NCI-H2081 (cell line): ENCODE results near the gene ADAMTS17.
A peak's percentile ranks its signal among the peaks of the same experiment; 100 is the strongest.

ENCODE experiments used
- DNase-seq, 2 experiments: peaks; one replicate each; lab custom pipeline; 2025; lab: John Stamatoyannopoulos, UW

Gene ADAMTS17

DNA sequence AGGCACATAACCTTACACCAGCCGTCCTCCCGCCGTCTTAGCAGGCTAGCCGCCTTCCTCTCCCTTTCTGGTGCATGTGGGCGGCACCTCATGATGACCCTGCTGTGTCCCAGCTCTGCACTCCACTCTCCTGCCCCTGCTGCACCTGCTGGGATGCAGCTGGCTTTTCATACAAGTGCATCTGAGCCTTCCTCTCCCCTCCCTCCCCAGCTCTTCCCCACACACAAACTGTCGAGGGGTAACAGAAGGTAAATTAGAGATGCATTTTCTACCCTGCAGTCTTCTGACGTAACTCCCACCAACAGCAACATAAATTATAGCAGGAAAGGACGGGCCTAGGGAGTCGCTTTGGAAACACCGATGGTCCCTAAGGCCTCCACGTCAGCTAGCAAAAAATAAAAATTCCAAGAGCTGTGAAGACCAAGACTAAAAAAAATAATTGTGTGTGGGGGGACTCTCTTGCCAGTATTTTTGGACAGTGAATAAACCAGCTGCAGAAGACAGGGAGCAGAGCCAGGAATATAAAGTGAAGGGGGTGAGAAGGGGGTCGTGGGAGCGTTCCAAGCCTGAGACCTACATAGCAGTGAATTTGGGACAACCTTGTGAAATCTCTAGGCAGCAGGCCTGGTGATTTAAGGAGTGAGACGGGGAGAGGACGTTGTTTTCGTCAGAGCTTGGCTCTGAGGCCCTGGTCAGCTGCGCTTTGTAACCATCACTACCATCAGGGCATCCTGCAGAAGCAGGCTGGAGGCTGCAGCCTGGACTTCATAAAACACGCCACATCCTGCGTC, 216.2 kb downstream of the ADAMTS17 start:
- DNase-seq, result no peak

DNA sequence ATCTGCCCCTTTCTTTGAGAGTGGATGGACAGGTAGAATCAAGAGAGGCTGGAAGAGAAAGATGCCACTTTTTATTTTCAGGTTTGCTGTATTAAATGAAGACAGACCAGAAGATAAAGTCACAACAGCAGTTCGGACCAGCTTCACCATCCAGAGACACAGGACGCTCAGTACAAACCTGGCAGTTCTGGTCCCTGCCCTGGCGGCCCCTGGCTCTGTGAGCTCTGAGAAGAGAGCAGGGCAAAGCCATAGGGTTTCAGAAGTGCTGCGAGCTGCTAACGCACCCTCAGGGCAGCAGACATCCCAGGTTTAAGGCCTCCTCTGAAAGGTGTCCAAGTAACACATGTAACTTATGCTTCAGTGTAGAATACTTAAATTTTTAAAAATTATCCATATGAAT, 216.8 kb downstream of the ADAMTS17 start:
- DNase-seq, result no peak

GRCh38 chr15:100124361-100124760, 217.4 kb downstream of the ADAMTS17 start:
- no peak for DNase-seq

DNA sequence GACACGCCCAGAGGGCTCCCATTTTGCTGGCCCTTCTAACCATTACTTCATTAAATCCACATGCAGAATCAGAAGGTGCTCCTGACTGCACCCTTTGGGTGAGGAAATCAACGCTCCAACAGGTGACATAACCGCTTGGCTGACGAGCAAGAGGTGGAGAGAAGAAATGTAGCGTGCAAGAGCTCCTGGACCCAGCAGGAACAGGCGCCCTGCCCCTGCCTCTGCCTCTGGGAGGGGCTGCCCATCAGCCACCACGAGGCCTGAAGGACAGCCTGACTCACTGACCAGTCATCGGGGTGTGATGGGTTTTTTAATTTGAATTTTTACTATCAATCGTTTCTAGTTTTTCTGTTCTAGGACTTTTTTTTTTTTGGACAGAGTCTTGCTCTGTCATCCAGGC, 218.2 kb downstream of the ADAMTS17 start:
- DNase-seq, result no peak

GRCh38 chr15:100121285-100121684, 220.5 kb downstream of the ADAMTS17 start:
- DNase-seq, result no peak

- DNase-seq, result no peak
These were observed 221.7 kb downstream of the ADAMTS17 start for GRCh38 chr15:100120111-100120510.

DNA sequence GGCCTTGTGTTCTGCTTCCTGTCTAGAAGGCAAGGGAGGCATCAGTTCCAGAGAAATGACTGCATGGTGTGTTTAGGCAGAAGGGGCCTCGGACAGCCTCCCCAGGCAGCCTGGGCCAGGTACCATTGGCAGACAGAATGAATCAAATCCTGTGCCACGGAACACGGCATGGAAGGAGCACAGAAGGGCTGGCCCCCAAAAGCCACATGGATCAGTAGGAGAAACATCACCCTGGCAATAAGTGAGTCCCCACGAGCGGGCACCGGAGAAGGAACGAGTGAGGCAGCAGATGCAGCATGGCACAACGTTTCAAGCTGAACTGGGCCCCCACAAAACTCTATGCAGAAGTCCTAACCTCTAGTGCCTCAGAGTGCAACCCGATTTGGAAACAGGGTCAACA, 223.2 kb downstream of the ADAMTS17 start:
- DNase-seq, result no peak

DNA sequence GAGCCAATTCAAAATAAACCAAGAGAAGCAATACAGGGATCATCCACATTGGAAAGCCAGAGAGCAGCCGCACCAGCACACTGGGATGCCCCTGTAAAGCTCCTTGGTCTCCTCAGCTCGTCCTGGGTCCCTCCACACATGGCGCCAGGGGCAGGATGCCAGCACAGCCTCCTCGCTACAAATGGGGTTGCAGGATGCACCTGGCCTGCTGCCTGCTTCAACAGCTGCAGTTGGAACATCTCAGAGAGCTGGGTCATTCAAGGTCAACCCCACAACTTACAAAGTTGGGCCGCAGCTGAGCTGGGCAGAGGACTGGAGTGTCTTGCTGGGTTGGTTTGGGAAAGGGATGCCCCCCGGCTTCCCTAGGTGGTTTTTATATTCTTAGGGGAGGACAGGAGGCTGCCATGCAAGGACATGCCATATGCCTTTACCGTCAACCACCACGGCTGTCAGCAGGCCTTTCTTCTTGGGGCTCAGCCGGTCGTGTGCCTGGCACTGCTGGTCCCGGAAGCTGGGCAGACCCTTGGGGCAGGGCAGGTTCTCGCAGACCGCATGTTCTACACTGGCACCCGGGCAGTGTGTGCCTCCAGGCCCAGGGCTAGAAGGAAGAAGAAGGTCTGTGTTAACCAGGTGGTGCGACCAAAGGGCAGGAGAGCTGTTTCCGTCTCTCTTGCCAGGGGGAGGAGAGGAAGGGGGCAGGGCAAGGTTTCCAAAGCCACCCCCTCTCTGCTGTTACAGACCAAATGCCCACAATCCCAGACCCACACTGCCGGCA, 225.2 kb downstream of the ADAMTS17 start:
- DNase-seq, result no peak

GRCh38 chr15:100115711-100116090, 226.1 kb downstream of the ADAMTS17 start:
- DNase-seq, result no peak

GRCh38 chr15:100115066-100115710, 226.6 kb downstream of the ADAMTS17 start:
- DNase-seq, result no peak

- no peak for DNase-seq
These were observed 227.2 kb downstream of the ADAMTS17 start for GRCh38 chr15:100114571-100114970.

- no peak for DNase-seq
These were observed 227.7 kb downstream of the ADAMTS17 start for GRCh38 chr15:100114100-100114499.

DNA sequence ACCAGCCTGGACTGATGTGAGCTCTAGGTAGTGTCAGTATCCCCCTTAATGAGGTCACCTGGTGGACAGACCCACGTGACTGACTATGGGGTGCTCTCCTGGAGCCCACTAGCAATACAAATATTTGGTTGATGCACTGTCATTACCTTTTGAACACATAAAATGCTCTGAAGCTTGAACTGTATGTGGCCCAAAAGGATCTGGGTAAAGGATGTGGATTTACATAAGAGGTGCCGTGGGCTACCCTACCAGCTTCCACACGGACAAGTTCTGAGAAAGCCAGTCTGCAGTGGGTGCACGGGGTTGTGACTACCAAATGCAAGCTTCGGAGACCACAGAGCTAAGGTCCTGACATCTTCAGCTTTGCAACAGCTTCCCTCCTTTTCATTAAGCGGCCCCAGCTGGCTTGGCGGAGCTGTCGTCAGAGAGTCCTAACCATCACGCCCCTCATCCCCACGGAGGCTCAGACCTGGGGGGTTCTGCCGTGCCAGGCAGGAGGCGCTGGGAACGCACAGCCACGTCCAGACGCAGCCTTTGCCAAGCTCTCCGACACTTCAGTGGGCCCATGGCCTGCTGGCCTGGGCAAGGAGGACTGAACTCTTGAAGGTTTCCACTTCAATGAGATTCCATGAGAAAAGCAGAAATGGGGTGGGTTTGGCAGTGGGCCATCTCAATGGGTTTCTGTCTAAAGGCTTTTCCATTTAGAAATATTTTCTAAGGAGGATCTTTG, 228.3 kb downstream of the ADAMTS17 start:
- no peak for DNase-seq

GRCh38 chr15:100112636-100113305, 229.0 kb downstream of the ADAMTS17 start:
- DNase-seq, result no peak

- peak in 1 of 2 experiments; percentile 41 for DNase-seq
These were observed 229.7 kb downstream of the ADAMTS17 start for GRCh38 chr15:100112061-100112420.

GRCh38 chr15:100111125-100112060, 230.4 kb downstream of the ADAMTS17 start:
- DNase-seq, result peak; percentile 16 to 79

GRCh38 chr15:100109486-100110035, 232.2 kb downstream of the ADAMTS17 start:
- DNase-seq, result no peak

DNA sequence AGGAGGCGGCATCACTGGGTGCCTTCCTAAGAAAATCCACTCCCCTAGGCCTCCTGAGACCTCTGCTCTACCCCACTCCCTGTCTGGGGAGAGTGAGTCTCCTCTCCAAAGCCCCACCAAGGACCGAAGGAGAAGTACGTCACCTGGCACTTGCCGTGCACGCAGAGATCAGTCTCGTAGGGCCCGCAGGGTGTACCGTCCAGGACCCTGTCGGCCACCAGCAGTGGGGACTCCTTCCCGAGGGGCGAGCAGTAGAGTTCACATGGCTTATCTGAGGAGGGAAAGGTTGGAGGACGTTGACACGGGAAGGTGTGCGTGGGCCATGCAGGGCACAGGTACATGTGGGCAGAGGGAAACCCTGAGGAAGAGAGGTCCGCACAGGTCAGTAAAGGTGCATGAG, 232.9 kb downstream of the ADAMTS17 start:
- DNase-seq, result no peak

- no peak for DNase-seq
These were observed 233.4 kb downstream of the ADAMTS17 start for GRCh38 chr15:100108346-100108745.

DNA sequence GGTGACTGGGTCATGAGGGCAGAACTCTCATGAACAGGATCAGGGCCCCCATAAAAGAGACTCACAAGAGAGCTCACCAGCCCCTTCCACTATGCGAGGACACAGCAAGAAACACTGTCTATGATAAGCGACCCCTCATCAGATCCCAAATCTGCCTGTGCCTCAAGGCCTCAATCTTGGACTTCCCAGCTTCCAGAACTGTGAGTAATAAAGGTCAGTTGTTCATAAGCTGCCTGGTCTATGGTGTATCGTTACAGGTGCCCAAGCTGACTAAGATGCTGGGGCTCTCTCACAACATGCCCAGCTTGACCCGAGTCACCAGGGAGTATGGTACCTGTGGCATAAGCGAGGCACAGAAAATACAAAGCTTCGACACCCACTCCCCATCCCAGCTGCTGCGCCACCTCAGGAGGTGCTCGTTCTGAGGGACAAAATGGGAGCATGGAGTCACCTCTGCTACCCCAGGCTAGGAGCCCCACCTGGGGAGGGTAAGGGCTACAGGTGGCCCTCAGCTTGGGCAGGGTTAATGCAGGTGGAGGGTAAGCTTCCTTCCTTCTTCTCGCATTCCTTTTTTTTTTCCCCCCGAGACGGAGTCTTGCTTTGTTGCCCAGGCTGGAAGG, 234.1 kb downstream of the ADAMTS17 start:
- DNase-seq, result no peak
